HepG2 (cell line): ENCODE data around the gene PAK6. TPM values are rescaled to one million over a fixed set of nuclear protein-coding genes. Genes with fewer than 3 reads are reported as not detected.

Experiments used
- ATAC-seq: fragments of 200-7000 bp; cut with Tn5 transposase; 3 replicates; pipeline ENCODE4 v1.9.1; 2020; ENCODE audit warnings: mild to moderate bottlenecking, moderate library complexity
- BruUV-seq: library from RNA; stranded (reverse); fragments of 400-500 nt; replicated peaks from 2 replicates; lab custom pipeline; 2021; lab: Mats Ljungman, UMichigan
- CTCF ChIA-PET: fragments of 300-600 bp; formaldehyde crosslinking; extraction: SDS; loops from one replicate; lab custom pipeline; 2021; ENCODE audit warnings: low total read pairs, inconsistent platforms, low intra/inter-chr PET ratio; lab: Yijun Ruan, JAX
- POLR2A ChIA-PET: fragments of 350-600 bp; sonication (Branson Sonifier 250); formaldehyde crosslinking; loops from one replicate; lab custom pipeline; 2020; ENCODE audit warnings: antibody characterized with exemption, inconsistent platforms; lab: Yijun Ruan, JAX
- DNase-seq: peaks from one replicate; pipeline ENCODE4 v3.0.0-alpha.2; 2015; ENCODE audit warnings: low spot score
- FAIRE-seq: peaks from 3 replicates; lab custom pipeline; 2011; peaks lifted over from hg19 to GRCh38; lab: Jason Lieb, UNC
- H2AFZ ChIP-seq: one replicate; pipeline ENCODE4 v1.6.1; 2011; ENCODE audit warnings: low read length, inconsistent platforms
- H3K27ac ChIP-seq: fragments of 300-600 bp; 3 replicates; pipeline ENCODE4 v1.8.0; 2011; ENCODE audit warnings: mixed run types, mild to moderate bottlenecking, mixed read lengths, low read length, inconsistent platforms; ENCODE audit not compliant: insufficient read depth; ENCODE audit errors: extremely low read length
- H3K27me3 ChIP-seq, 2 experiments: fragments of 200-600 bp in 1 of 2; 2 replicates in 1 of 2; 3 replicates in 1 of 2; pipeline versions ENCODE4 v1.6.0 to v1.8.0; 2011; ENCODE audit warnings: low read length in 2 of 2, mild to moderate bottlenecking in 2 of 2, moderate library complexity in 2 of 2, inconsistent platforms in 1 of 2; ENCODE audit not compliant: insufficient read depth in 2 of 2, control insufficient read depth in 1 of 2
- H3K36me3 ChIP-seq, 2 experiments: fragments of 200-600 bp in 1 of 2; replicated peaks in 1 of 2; 2 replicates in 1 of 2; 3 replicates in 1 of 2; pipeline versions ENCODE4 v1.5.1 to v1.8.0; 2011; ENCODE audit warnings: low read length in 2 of 2, inconsistent platforms in 1 of 2; ENCODE audit not compliant: insufficient read depth in 2 of 2, control insufficient read depth in 1 of 2
- H3K4me1 ChIP-seq: 2 replicates; pipeline ENCODE4 v1.5.1; 2012; ENCODE audit warnings: low read length, inconsistent platforms; ENCODE audit not compliant: insufficient read depth
- H3K4me2 ChIP-seq: 2 replicates; pipeline ENCODE4 v1.6.0; 2011; ENCODE audit warnings: low read depth, low read length, inconsistent platforms
- H3K4me3 ChIP-seq, 3 experiments: fragments of 200-600 bp in 1 of 3; sonication (generic), shearing (Covaris generic) in 1 of 3; replicated peaks in 1 of 3; 2 replicates each; pipeline ENCODE4 v1.5.1; 2011 to 2016; ENCODE audit warnings: low read length in 3 of 3, inconsistent platforms in 2 of 3, low read depth in 2 of 3, mild to moderate bottlenecking in 2 of 3, control low read depth in 1 of 3, mixed read lengths in 1 of 3; ENCODE audit not compliant: insufficient read depth in 1 of 3
- H3K79me2 ChIP-seq: one replicate; pipeline ENCODE4 v1.6.1; 2011; ENCODE audit warnings: low read length, inconsistent platforms; ENCODE audit not compliant: insufficient read depth
- H3K9ac ChIP-seq: 2 replicates; pipeline ENCODE4 v1.6.0; 2011; ENCODE audit warnings: mild to moderate bottlenecking, low read depth, low read length, inconsistent platforms; ENCODE audit not compliant: insufficient read depth
- H3K9me3 ChIP-seq: 2 replicates; pipeline ENCODE4 v1.5.1; 2012; ENCODE audit warnings: mild to moderate bottlenecking, low read length
- H4K20me1 ChIP-seq: 2 replicates; pipeline ENCODE4 v1.6.0; 2011; ENCODE audit warnings: inconsistent platforms, mild to moderate bottlenecking, low read length, moderate library complexity; ENCODE audit not compliant: insufficient read depth
- AKNA ChIP-seq: sonication (generic); formaldehyde crosslinking; IDR thresholded peaks from 2 replicates; pipeline ENCODE4 v1.4.0; 2020; ENCODE audit warnings: missing genetic modification reagents, borderline replicate concordance
- DPF2 ChIP-seq: sonication (generic); formaldehyde crosslinking; IDR thresholded peaks from 2 replicates; pipeline ENCODE4 v1.4.0; 2020; ENCODE audit warnings: mild to moderate bottlenecking, low read depth, missing genetic modification reagents, borderline replicate concordance
- HIC2 ChIP-seq: sonication (generic); formaldehyde crosslinking; IDR thresholded peaks from 2 replicates; pipeline ENCODE4 v1.9.0; 2022; ENCODE audit warnings: low read depth, missing genetic modification reagents
- IRX3 ChIP-seq: sonication (generic); formaldehyde crosslinking; IDR thresholded peaks from 2 replicates; pipeline ENCODE4 v1.8.1; 2023; ENCODE audit warnings: mild to moderate bottlenecking, low read depth, missing genetic modification reagents, borderline replicate concordance
- MZF1 ChIP-seq: sonication (generic); formaldehyde crosslinking; IDR thresholded peaks from 2 replicates; pipeline ENCODE4 v1.8.1; 2023; ENCODE audit warnings: mild to moderate bottlenecking, missing genetic modification reagents, borderline replicate concordance
- ZNF629 ChIP-seq: sonication (generic); formaldehyde crosslinking; conservative IDR thresholded peaks from 2 replicates; pipeline ENCODE4 v1.5.0; 2020; ENCODE audit warnings: missing genetic modification reagents
- WGBS: methylation state at CpG from one replicate; pipeline ENCODE4 v1.1.6; 2017; ENCODE audit warnings: low lambda C conversion rate; 5-methylcytosine and 5-hydroxymethylcytosine counted together
- in situ Hi-C: cut with HindIII; loops from 2 replicates; pipeline ENCODE4 v1.10.0; 2017; ENCODE audit warnings: low pct_unique_long_range_greater_than_20kb; ENCODE audit not compliant: extremely low pct_ligation_motif_present
- intact Hi-C: fragments of 100-400 bp; cut with micrococcal nuclease; formaldehyde crosslinking; loops from one replicate; pipeline ENCODE4 v1.10.0; 2022; ENCODE audit not compliant: unreplicated experiment
- polyA plus RNA-seq, 8 experiments: library from polyadenylated mRNA; depleted of rRNA in 3 of 8; stranded (reverse) in 7 of 8; unstranded in 1 of 8; fragments of >200 nt; fragmentation: Illumina TruSeq in 4 of 8; extraction: Trizol in 4 of 8; gene quantifications; 2 replicates each; pipeline versions ENCODE4 v1.2.1 to v1.2.3, GENCODE V29; 2011 to 2016; ENCODE audit warnings: low read depth in 4 of 8, missing spikeins in 1 of 8, mixed read lengths in 1 of 8; ENCODE audit not compliant: insufficient read depth in 1 of 8
- total RNA-seq, 5 experiments: library from RNA; depleted of rRNA; stranded (reverse); fragments of >200 nt; fragmentation: Illumina TruSeq; extraction: Trizol; gene quantifications; 2 replicates each; pipeline ENCODE4 v1.2.3, GENCODE V29; 2016; ENCODE audit warnings: low read depth in 1 of 5
- TF ChIP-seq, protein P1 (sequence below): sonication (generic); formaldehyde crosslinking; conservative IDR thresholded peaks from 2 replicates; pipeline ENCODE4 v1.4.0; 2020; ENCODE audit warnings: mild to moderate bottlenecking, missing genetic modification reagents, moderate library complexity
- TF ChIP-seq, protein P2 (sequence below): sonication (generic); formaldehyde crosslinking; IDR thresholded peaks from 2 replicates; pipeline ENCODE4 v1.4.0; 2020; ENCODE audit warnings: missing genetic modification reagents

PAK6 gene
- total and polyA plus RNA-seq, 2 of the 13 experiments (the other 11 are each of a cell fraction or from before 2014, with no cell fraction given), result 0.07 TPM; not detected in 1

- Histone ChIP-seq H3K9me3 (no peaks in the 10 kb centered on the region), H3K4me2 (no peak overlapping the region), H2AFZ (no peak overlapping the region), H3K27me3 (peaks cover 6 to 36% of the 10 kb centered on the region in 2 experiments; a peak in 4 of 5 replicates), H3K9ac (no peak overlapping the region), H3K79me2 (no peaks in the 10 kb centered on the region), H3K4me1 (no peaks in the 10 kb centered on the region), H3K4me3 (no peak overlapping the region), H4K20me1 (no peaks in the 10 kb centered on the region), H3K36me3 (no peaks in the 10 kb centered on the region), H3K27ac (no peak overlapping the region)
- intact Hi-C loops, result no loop called here
- no peak for ATAC-seq
- in situ Hi-C loops, result no loop called here
- no peak for FAIRE-seq
- BruUV-seq, result no TSS peak
- DNase-seq, result no peak
- ChIA-PET CTCF (no interaction called here), POLR2A (no interaction called here)
- 49% methylated on average over 15 of the region's 16 CpGs for WGBS
- TF ChIP-seq ZNF629, result no peak
- TF ChIP-seq MZF1 (CRISPR knock-in tag), result no peak
- no peak for TF ChIP-seq IRX3 (CRISPR knock-in tag)
- TF ChIP-seq, protein P1, sequence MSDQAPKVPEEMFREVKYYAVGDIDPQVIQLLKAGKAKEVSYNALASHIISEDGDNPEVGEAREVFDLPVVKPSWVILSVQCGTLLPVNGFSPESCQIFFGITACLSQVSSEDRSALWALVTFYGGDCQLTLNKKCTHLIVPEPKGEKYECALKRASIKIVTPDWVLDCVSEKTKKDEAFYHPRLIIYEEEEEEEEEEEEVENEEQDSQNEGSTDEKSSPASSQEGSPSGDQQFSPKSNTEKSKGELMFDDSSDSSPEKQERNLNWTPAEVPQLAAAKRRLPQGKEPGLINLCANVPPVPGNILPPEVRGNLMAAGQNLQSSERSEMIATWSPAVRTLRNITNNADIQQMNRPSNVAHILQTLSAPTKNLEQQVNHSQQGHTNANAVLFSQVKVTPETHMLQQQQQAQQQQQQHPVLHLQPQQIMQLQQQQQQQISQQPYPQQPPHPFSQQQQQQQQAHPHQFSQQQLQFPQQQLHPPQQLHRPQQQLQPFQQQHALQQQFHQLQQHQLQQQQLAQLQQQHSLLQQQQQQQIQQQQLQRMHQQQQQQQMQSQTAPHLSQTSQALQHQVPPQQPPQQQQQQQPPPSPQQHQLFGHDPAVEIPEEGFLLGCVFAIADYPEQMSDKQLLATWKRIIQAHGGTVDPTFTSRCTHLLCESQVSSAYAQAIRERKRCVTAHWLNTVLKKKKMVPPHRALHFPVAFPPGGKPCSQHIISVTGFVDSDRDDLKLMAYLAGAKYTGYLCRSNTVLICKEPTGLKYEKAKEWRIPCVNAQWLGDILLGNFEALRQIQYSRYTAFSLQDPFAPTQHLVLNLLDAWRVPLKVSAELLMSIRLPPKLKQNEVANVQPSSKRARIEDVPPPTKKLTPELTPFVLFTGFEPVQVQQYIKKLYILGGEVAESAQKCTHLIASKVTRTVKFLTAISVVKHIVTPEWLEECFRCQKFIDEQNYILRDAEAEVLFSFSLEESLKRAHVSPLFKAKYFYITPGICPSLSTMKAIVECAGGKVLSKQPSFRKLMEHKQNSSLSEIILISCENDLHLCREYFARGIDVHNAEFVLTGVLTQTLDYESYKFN (CRISPR knock-in tag), result no peak
- TF ChIP-seq DPF2 (CRISPR knock-in tag), result no peak
- TF ChIP-seq HIC2 (CRISPR knock-in tag), result no peak
- TF ChIP-seq, protein P2, sequence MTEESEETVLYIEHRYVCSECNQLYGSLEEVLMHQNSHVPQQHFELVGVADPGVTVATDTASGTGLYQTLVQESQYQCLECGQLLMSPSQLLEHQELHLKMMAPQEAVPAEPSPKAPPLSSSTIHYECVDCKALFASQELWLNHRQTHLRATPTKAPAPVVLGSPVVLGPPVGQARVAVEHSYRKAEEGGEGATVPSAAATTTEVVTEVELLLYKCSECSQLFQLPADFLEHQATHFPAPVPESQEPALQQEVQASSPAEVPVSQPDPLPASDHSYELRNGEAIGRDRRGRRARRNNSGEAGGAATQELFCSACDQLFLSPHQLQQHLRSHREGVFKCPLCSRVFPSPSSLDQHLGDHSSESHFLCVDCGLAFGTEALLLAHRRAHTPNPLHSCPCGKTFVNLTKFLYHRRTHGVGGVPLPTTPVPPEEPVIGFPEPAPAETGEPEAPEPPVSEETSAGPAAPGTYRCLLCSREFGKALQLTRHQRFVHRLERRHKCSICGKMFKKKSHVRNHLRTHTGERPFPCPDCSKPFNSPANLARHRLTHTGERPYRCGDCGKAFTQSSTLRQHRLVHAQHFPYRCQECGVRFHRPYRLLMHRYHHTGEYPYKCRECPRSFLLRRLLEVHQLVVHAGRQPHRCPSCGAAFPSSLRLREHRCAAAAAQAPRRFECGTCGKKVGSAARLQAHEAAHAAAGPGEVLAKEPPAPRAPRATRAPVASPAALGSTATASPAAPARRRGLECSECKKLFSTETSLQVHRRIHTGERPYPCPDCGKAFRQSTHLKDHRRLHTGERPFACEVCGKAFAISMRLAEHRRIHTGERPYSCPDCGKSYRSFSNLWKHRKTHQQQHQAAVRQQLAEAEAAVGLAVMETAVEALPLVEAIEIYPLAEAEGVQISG (CRISPR knock-in tag), result no peak
- TF ChIP-seq AKNA (CRISPR knock-in tag), result no peak
Observed at GRCh38 chr15:40264321-40265153, 25.7 kb downstream of the PAK6 start.
